ENCODE data around the gene DIS3L2. TPM values are rescaled to one million over a fixed set of nuclear protein-coding genes. Genes with fewer than 3 reads are reported as not detected.

Gene DIS3L2
- total RNA-seq, 1 donor from 2014 or later = 20.6 TPM

DNA sequence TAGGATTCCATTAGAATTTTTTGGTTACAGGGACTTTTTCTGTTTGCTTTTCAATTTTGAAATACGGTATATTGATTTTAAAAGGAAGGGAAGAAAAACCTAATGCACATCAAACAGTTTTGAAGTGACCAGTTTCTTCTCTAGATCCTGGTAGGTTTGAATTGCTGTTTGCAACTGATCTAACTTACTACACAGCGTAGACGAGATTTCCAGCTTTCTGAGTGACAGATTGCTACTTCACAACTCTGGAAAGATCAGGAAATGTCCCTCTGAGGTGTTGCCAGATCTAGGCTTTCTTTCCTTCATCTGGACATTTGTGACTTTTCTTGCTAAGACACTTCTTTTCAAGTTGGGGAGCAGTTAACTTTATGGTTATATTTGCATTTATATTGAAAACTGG, 112.2 kb downstream of the DIS3L2 start:
- H3K4me1 ChIP-seq = no peaks in the 10 kb centered on the region
- DNase-seq (ENCODE audit: low spot score in 2 of 2) = no peak
- no peaks in the 10 kb centered on the region for H3K9me3 ChIP-seq
- no peaks in the 10 kb centered on the region for H3K36me3 ChIP-seq
- H3K27me3 ChIP-seq = no peaks in the 10 kb centered on the region
- no peak overlapping the region for H3K4me3 ChIP-seq
- no peak overlapping the region for H3K27ac ChIP-seq
- TF ChIP-seq, protein P1, sequence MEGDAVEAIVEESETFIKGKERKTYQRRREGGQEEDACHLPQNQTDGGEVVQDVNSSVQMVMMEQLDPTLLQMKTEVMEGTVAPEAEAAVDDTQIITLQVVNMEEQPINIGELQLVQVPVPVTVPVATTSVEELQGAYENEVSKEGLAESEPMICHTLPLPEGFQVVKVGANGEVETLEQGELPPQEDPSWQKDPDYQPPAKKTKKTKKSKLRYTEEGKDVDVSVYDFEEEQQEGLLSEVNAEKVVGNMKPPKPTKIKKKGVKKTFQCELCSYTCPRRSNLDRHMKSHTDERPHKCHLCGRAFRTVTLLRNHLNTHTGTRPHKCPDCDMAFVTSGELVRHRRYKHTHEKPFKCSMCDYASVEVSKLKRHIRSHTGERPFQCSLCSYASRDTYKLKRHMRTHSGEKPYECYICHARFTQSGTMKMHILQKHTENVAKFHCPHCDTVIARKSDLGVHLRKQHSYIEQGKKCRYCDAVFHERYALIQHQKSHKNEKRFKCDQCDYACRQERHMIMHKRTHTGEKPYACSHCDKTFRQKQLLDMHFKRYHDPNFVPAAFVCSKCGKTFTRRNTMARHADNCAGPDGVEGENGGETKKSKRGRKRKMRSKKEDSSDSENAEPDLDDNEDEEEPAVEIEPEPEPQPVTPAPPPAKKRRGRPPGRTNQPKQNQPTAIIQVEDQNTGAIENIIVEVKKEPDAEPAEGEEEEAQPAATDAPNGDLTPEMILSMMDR (IDR thresholded peaks at IDR 0.05) = no peak
- intact Hi-C loops (cut with DNase I) = no loop called here

DNA sequence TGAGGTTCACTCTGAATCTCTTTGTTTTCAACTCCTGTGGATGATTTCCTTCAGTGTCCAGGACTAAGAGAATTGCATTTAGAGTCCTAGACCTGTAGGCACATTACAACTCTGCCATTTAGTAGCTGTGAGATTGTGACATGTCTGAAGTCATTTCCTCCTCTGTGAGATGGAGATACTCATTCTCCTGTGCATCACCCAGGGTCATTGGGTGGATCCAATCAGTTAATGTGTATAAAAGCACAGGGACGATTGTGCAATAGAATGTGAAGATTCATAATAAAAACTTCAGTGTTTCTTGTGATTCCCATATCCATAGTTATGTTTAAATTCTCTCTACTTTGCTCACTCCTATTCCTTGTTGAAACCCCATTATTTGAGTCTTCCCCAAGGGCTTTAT, 113.6 kb downstream of the DIS3L2 start:
- H3K9me3 ChIP-seq = no peaks in the 10 kb centered on the region
- no peaks in the 10 kb centered on the region for H3K4me1 ChIP-seq
- no peaks in the 10 kb centered on the region for H3K36me3 ChIP-seq
- no peak overlapping the region for H3K4me3 ChIP-seq
- DNase-seq (ENCODE audit: low spot score in 2 of 2) = no peak
- intact Hi-C loops (cut with DNase I) = no loop called here
- H3K27ac ChIP-seq = no peak overlapping the region
- TF ChIP-seq, protein P1 (IDR thresholded peaks at IDR 0.05) = no peak
- no peaks in the 10 kb centered on the region for H3K27me3 ChIP-seq

DNA sequence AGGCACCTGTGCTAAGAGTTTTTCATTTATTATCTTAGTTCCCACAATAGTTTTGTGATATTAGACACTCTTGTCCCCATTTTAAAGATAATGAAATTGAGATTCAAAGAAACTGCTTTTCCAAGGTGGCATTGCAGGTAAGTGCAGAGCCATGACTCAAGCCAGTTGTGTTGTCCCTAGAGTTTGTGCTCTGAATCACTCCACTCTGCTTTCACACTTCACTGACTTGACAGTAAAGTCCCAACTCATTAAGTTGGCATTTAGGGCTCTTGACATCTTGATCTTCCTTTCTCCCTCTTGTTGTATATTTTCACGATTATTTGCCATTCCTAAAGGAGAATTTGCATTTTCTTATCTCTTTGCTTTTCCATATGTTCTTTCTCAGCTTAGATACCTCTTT, 114.3 kb downstream of the DIS3L2 start:
- Histone ChIP-seq H3K27ac (no peak overlapping the region), H3K9me3 (no peaks in the 10 kb centered on the region), H3K4me3 (no peak overlapping the region), H3K27me3 (no peaks in the 10 kb centered on the region), H3K4me1 (no peaks in the 10 kb centered on the region), H3K36me3 (no peaks in the 10 kb centered on the region)
- intact Hi-C loops (cut with DNase I) = no loop called here
- TF ChIP-seq, protein P1 (IDR thresholded peaks at IDR 0.05) = no peak
- DNase-seq (ENCODE audit: low spot score in 2 of 2) = no peak

DNA sequence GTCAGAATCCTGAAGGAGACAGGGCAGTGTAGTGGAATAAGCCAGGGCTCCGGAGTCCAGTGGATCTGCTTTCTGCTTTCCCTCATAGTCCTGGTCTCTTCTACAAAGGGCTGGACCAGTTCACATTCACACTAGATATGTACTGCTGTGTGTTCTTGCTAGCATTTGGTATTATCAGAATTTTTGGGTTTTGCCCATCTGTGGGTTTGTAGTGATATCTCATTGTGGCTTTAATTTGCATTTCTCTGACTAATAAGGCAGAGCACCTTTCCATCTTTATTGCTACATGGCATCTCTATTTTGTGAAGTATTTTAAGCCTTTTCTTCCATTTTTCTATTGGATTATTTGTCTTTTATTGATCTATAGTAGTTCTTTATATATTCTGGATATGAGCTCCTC, 114.8 kb downstream of the DIS3L2 start:
- no peaks in the 10 kb centered on the region for H3K27me3 ChIP-seq

DNA sequence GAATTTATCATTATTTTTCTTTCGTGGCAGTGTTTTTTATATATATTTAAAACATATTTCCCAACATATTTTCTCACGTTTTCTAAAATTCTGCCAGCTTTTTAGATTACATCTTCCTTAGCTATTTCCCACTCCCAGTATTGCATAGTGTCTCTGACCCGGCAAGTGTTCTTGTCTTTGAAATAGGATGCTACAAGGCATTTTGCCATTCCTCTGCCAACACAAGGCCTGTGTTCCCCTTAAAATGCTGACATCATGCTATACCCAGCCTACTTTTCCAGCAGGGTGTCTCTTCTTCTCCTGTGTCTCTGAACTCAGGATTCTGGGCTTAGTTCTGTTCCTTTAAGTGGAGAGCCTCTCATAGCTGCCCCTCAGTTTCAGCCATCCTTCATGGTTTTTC, 115.2 kb downstream of the DIS3L2 start:
- Histone ChIP-seq H3K4me1 (no peaks in the 10 kb centered on the region), H3K4me3 (no peak overlapping the region), H3K27ac (no peak overlapping the region), H3K36me3 (no peaks in the 10 kb centered on the region), H3K9me3 (no peaks in the 10 kb centered on the region), H3K27me3 (no peaks in the 10 kb centered on the region)
- intact Hi-C loops (cut with DNase I) = no loop called here
- TF ChIP-seq, protein P1 (IDR thresholded peaks at IDR 0.05) = no peak
- DNase-seq (ENCODE audit: low spot score in 2 of 2) = no peak

More for the DNA sequence above, 114.8 kb downstream of the DIS3L2 start:
- Histone ChIP-seq H3K36me3 (no peaks in the 10 kb centered on the region), H3K4me1 (no peaks in the 10 kb centered on the region), H3K9me3 (no peaks in the 10 kb centered on the region), H3K4me3 (no peak overlapping the region), H3K27ac (no peak overlapping the region)
- TF ChIP-seq, protein P1 (IDR thresholded peaks at IDR 0.05) = no peak
- no peak for DNase-seq (ENCODE audit: low spot score in 2 of 2)
- intact Hi-C loops (cut with DNase I) = no loop called here

DNA sequence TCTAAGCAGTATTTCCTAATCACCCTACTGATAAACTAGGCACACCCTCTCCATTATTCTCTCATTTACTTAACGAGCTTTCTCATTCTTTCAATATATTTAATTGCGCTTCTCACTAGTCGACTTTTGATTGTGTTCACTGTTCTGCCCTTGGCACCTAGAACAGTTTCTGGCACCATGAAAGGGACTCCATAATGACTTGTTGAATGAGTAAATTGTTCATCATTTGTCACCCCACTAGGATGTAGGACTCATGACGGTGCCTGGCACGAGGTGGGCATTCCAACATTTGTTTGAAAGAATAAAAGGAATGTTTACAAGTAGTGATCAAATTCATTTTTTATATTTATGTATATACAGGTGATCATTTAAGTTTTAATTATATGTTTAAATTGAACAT, 123.7 kb downstream of the DIS3L2 start:
- TF ChIP-seq, protein P1 (IDR thresholded peaks at IDR 0.05) = no peak
- H3K27ac ChIP-seq = no peak overlapping the region
- no peak overlapping the region for H3K4me3 ChIP-seq
- no peak for DNase-seq (ENCODE audit: low spot score in 2 of 2)
- intact Hi-C loops (cut with DNase I) = no loop called here
- H3K36me3 ChIP-seq = peaks cover 0 to 16% of the 10 kb centered on the region in 2 donors
- H3K9me3 ChIP-seq = no peaks in the 10 kb centered on the region
- H3K4me1 ChIP-seq = no peaks in the 10 kb centered on the region
- H3K27me3 ChIP-seq = no peaks in the 10 kb centered on the region

All from ascending aorta (tissue), 2 donors.